GM23338 (cell line): ENCODE data around the gene PFKM.
A peak's percentile ranks its signal among the peaks of the same experiment; 100 is the strongest.

Experiments used
- CREB1 ChIP-seq: fragments of 250-450 bp; sonication (Bioruptor Pico); IDR thresholded peaks from 2 replicates; pipeline ENCODE4 v1.5.0; 2020; ENCODE audit warnings: low read depth, mild to moderate bottlenecking, moderate library complexity
- CTCF ChIP-seq, 2 experiments: fragments of 200-600 bp in 1 of 2; sonication (generic) in 1 of 2; conservative IDR thresholded peaks; 2 replicates each; pipeline versions ENCODE4 v1.5.1 to v1.6.1; 2016 to 2017; ENCODE audit warnings: antibody characterized with exemption in 2 of 2, low read depth in 2 of 2, mild to moderate bottlenecking in 2 of 2, moderate library complexity in 1 of 2
- ETS1 ChIP-seq: IDR thresholded peaks from 2 replicates; pipeline ENCODE4 v1.6.1; 2016; ENCODE audit warnings: antibody characterized with exemption
- EZH2 ChIP-seq: fragments of 200-600 bp; sonication (generic); IDR thresholded peaks from one replicate; pipeline ENCODE4 v1.8.0; 2017; ENCODE audit warnings: antibody characterized with exemption, mild to moderate bottlenecking, low read depth; ENCODE audit not compliant: unreplicated experiment
- EZH2phosphoT487 ChIP-seq: fragments of 200-600 bp; sonication (generic); IDR thresholded peaks from one replicate; pipeline ENCODE4 v1.8.1; 2018; ENCODE audit warnings: antibody characterized with exemption; ENCODE audit not compliant: unreplicated experiment
- JUNB ChIP-seq: IDR thresholded peaks from one replicate; pipeline ENCODE4 v1.6.1; 2016; ENCODE audit warnings: antibody characterized with exemption; ENCODE audit not compliant: unreplicated experiment
- POLR2AphosphoS5 ChIP-seq: IDR thresholded peaks from 2 replicates; pipeline ENCODE4 v1.6.1; 2016; ENCODE audit warnings: antibody characterized with exemption, low read depth
- REST ChIP-seq: IDR thresholded peaks from one replicate; pipeline ENCODE4 v1.6.1; 2018; ENCODE audit warnings: antibody characterized with exemption; ENCODE audit not compliant: unreplicated experiment
- STAT1 ChIP-seq: IDR thresholded peaks from one replicate; pipeline ENCODE4 v1.6.1; 2016; ENCODE audit warnings: antibody characterized with exemption; ENCODE audit not compliant: unreplicated experiment
- ZNF462 ChIP-seq: fragments of 250-450 bp; sonication (Bioruptor Pico); IDR thresholded peaks from 2 replicates; pipeline ENCODE4 v1.5.0; 2020; ENCODE audit warnings: mild to moderate bottlenecking, moderate library complexity

- TF ChIP-seq CTCF (conservative IDR thresholded peaks at IDR 0.05; ENCODE audit: low read depth in 2 of 2) (no peak), ETS1 (no peak), EZH2 (no peak), STAT1 (no peak), REST (no peak), EZH2phosphoT487 (no peak), POLR2AphosphoS5 (peak; percentile 94), CREB1 (CRISPR knock-in tag) (0 out of 2 replicates have a peak, but pooled peaks have one; percentile 4), JUNB (no peak), ZNF462 (no peak)
These were observed at the start of gene PFKM for GRCh38 chr12:48119078-48119833.
